SU-DHL-6 (cell line): ENCODE results near the gene GPR161.

Source experiments
- CTCF ChIP-seq: fragments of 200-600 bp; sonication (generic); IDR thresholded peaks from one replicate; pipeline ENCODE4 v1.5.1; 2017; ENCODE audit warnings: antibody characterized with exemption, mild to moderate bottlenecking, low read length, moderate library complexity; ENCODE audit not compliant: insufficient read depth, poor library complexity, severe bottlenecking
- EZH2phosphoT487 ChIP-seq: fragments of 200-600 bp; sonication (generic), shearing (Covaris generic); conservative IDR thresholded peaks from 2 replicates; pipeline ENCODE4 v1.6.1; 2018; ENCODE audit warnings: mild to moderate bottlenecking, antibody characterized with exemption, low read length, moderate library complexity, mixed read lengths

DNA sequence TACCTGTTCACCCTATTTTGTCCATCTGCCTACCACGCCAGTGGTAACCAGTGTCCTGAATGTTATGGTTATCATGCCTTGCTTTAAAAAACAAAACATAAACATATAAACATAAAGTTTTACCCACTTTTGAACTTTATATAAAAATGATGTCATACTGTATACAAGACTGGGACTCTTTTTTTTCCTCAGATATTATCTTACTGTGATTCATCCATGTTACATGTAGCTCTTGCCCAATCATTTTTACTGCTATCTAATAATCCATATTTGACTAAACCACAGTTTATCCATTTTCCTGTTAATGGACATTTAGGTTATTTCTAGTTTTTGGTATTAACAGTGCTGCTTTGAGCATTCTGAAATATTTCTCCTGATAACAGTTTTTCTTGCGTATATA lies 78.8 kb downstream of the GPR161 start:
- TF ChIP-seq CTCF: no peak
- TF ChIP-seq EZH2phosphoT487: no peak
